ENCODE measurements around the gene SIPA1.

SIPA1 gene

DNA sequence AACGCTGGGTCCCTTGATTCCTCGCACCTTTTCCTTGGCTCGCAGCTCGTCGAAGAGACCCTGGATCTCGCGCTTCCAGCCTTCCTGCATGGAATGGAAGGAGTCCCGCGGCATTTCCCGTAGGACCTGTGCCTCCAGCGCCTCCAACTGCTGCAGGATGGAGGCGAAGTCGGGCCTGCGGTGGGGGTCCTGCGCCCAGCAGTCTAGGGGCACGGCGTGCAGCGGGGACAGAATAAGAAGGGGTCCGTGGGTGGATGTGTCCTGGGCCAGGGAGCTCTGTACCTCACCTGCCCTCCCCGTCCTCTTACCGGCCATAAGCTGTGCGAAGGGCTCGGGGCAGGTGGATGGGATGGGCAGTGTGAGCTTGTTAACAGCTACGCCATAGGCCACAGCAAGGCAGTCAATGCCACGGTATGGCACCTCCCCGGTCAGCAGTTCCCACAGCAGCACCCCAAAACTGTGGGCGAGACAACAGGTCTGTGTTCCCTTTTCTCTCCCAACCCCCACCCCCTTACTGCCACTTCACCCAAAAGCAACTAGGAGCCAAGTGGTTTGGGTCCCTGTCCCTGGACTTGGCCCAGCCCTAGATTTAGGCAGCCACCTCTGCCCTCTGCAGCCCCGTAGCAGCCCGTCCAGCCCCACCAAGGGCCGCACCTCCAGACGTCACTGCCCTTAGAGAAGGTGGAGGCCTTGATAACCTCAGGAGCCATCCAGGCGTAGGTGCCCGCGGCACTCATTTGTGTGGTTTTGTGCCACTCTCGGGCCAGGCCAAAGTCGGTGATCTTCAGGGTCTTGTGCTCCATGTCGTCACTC is 30.1 kb upstream of the SIPA1 start:
- ChIA-PET POLR2A (no interaction called here), CTCF (no interaction called here)
- TF ChIP-seq TARDBP (IDR thresholded peaks at IDR 0.05) (no peak), PKNOX1 (IDR thresholded peaks at IDR 0.05) (no peak)
- DNase-seq (ENCODE audit: extremely low spot score) = no peak

- DNase-seq (ENCODE audit: extremely low spot score) = no peak
- no peak for TF ChIP-seq SP1 (IDR thresholded peaks at IDR 0.05)
- TF ChIP-seq ELF4 (IDR thresholded peaks at IDR 0.05) = no peak
- TF ChIP-seq LEF1 (IDR thresholded peaks at IDR 0.05; ENCODE audit: borderline replicate concordance) = no peak
- TF ChIP-seq ZNF384 (IDR thresholded peaks at IDR 0.05) = no peak
- no peak for TF ChIP-seq NFRKB (IDR thresholded peaks at IDR 0.05)
- no peak for TF ChIP-seq BHLHE40 (IDR thresholded peaks at IDR 0.05; ENCODE audit: borderline replicate concordance)
- no peak for TF ChIP-seq SUZ12 (IDR thresholded peaks at IDR 0.05)
- TF ChIP-seq FOXK2 (IDR thresholded peaks at IDR 0.05) = no peak
- TF ChIP-seq HDGF (IDR thresholded peaks at IDR 0.05; ENCODE audit: borderline replicate concordance) = no peak
- no peak for TF ChIP-seq PKNOX1 (IDR thresholded peaks at IDR 0.05)
- TF ChIP-seq ARNT (IDR thresholded peaks at IDR 0.05) = no peak
- TF ChIP-seq FOXA1 (IDR thresholded peaks at IDR 0.05) = no peak
- no peak for TF ChIP-seq FOXM1 (IDR thresholded peaks at IDR 0.05; ENCODE audit: borderline replicate concordance)
- CTCF ChIA-PET = no interaction called here
- POLR2A ChIA-PET = no interaction called here
Observed at GRCh38 chr11:65609229-65609628, 28.7 kb upstream of the SIPA1 start.

DNA sequence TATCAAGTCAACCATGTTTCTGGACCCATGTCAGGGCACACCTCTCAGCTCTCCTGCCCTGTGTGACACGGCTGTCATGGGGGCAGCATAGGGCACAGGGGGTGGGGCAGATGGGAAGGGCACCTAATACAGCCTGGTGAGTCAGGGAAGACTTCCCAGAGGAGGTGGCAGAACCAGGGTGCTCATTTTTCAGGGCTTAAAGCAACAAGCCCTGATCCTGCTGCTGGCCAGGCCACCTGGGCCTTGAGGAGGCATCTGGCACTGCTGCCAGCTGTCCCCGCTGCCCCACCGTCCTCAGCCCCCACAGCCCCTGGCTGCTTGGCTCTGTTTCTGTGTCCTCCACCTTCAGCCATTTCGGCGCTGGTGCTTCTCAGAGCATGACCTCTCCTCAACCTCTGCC is 28.2 kb upstream of the SIPA1 start:
- TF ChIP-seq ZNF384 (IDR thresholded peaks at IDR 0.05) (no peak), CTBP1 (IDR thresholded peaks at IDR 0.05; ENCODE audit: borderline replicate concordance) (no peak), HDGF (IDR thresholded peaks at IDR 0.05; ENCODE audit: borderline replicate concordance) (no peak), ELF4 (IDR thresholded peaks at IDR 0.05) (no peak), FOXM1 (IDR thresholded peaks at IDR 0.05; ENCODE audit: borderline replicate concordance) (no peak), SP1 (IDR thresholded peaks at IDR 0.05) (no peak), BHLHE40 (IDR thresholded peaks at IDR 0.05; ENCODE audit: borderline replicate concordance) (no peak), SUZ12 (IDR thresholded peaks at IDR 0.05) (no peak), LEF1 (IDR thresholded peaks at IDR 0.05; ENCODE audit: borderline replicate concordance) (no peak), FOXA1 (IDR thresholded peaks at IDR 0.05) (no peak), ARNT (IDR thresholded peaks at IDR 0.05) (no peak), NFRKB (IDR thresholded peaks at IDR 0.05) (no peak), L3MBTL2 (conservative IDR thresholded peaks at IDR 0.05) (no peak), PKNOX1 (IDR thresholded peaks at IDR 0.05) (no peak), FOXK2 (IDR thresholded peaks at IDR 0.05) (no peak), TARDBP (IDR thresholded peaks at IDR 0.05) (no peak)
- DNase-seq (ENCODE audit: extremely low spot score) = no peak
- ChIA-PET CTCF (no interaction called here), POLR2A (no interaction called here)

- CTCF ChIA-PET = no interaction called here
- no peak for TF ChIP-seq FOXA1 (IDR thresholded peaks at IDR 0.05)
- TF ChIP-seq FOXK2 (IDR thresholded peaks at IDR 0.05) = no peak
- TF ChIP-seq BHLHE40 (IDR thresholded peaks at IDR 0.05; ENCODE audit: borderline replicate concordance) = no peak
- no peak for TF ChIP-seq L3MBTL2 (conservative IDR thresholded peaks at IDR 0.05)
- no peak for TF ChIP-seq SP1 (IDR thresholded peaks at IDR 0.05)
- DNase-seq (ENCODE audit: extremely low spot score) = no peak
- POLR2A ChIA-PET = interaction anchor here (1.0 to 1.1 kb wide), 2 partner anchors 27 to 223 kb away, joined by 3 read pairs; partner anchors contain the start of genes FRMD8 and SIPA1
Observed at GRCh38 chr11:65610404-65610803, 27.5 kb upstream of the SIPA1 start.

DNA sequence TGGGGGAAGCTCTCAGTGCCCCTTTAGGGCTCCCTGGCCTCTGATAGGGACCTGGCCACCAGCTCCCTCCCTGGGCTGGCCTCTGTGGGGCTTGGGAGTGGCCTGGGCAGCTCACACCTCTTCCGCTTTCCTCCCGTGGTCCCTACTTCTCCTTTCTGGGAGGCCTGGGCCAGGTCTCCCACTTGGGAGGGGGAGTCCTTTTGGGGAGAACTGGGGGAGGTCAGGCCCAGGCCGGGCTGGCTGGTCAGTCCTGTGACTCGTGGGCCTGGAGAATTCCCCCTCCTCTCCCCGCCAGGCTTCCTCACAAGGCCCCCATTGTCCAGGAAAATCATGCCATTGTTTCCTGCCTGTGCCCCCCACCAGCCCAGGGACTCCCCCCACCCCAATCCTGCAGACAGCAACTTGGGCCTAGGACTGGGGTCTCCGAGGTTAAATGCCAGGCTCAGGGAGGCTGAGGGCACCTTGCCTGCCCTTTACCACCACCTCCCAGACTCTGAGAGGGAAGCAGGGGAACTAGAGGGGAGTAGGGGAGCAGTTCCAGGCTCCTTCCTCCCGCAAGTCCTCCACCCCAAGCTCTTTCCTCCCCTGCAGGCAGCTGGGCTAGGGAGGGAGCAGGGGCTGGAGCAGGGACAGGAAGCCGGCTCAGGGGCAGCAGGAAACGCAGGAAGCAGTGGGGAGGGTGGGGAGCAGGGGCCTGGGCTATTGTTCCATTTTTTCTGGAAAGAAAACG is 26.7 kb upstream of the SIPA1 start:
- DNase-seq (ENCODE audit: extremely low spot score) = no peak
- ChIA-PET CTCF (no interaction called here), POLR2A (interaction anchor here (1.0 to 1.1 kb wide), 2 partner anchors 27 to 224 kb away, joined by 3 read pairs; partner anchors contain the start of genes FRMD8 and SIPA1)
- no peak for TF ChIP-seq TARDBP (IDR thresholded peaks at IDR 0.05)
- no peak for TF ChIP-seq ELF4 (IDR thresholded peaks at IDR 0.05)
- no peak for TF ChIP-seq LEF1 (IDR thresholded peaks at IDR 0.05; ENCODE audit: borderline replicate concordance)
- no peak for TF ChIP-seq L3MBTL2 (conservative IDR thresholded peaks at IDR 0.05)
- TF ChIP-seq FOXK2 (IDR thresholded peaks at IDR 0.05) = no peak
- TF ChIP-seq SP1 (IDR thresholded peaks at IDR 0.05) = no peak
- no peak for TF ChIP-seq PKNOX1 (IDR thresholded peaks at IDR 0.05)
- TF ChIP-seq HDGF (IDR thresholded peaks at IDR 0.05; ENCODE audit: borderline replicate concordance) = no peak
- no peak for TF ChIP-seq SUZ12 (IDR thresholded peaks at IDR 0.05)
- TF ChIP-seq FOXA1 (IDR thresholded peaks at IDR 0.05) = no peak
- no peak for TF ChIP-seq NFRKB (IDR thresholded peaks at IDR 0.05)
- TF ChIP-seq FOXM1 (IDR thresholded peaks at IDR 0.05; ENCODE audit: borderline replicate concordance) = no peak

Measured in HEK293T (cell line).